PC-9 (cell line): Measurements from ENCODE around the gene HPCA. TPM values are rescaled to one million over a fixed set of nuclear protein-coding genes. Genes with fewer than 3 reads are reported as not detected.

Source experiments
- BruUV-seq: library from RNA; stranded (reverse); fragments of 400-500 nt; replicated peaks from 2 replicates; lab custom pipeline; 2021; lab: Mats Ljungman, UMichigan
- CTCF ChIA-PET: fragments of 300-600 bp; sonication (Branson Sonifier 250); formaldehyde crosslinking; loops from one replicate; lab custom pipeline; 2022; ENCODE audit warnings: antibody characterized with exemption; lab: Charles Lee
- POLR2A ChIA-PET: fragments of 300-600 bp; sonication (Branson Sonifier 250); formaldehyde crosslinking; loops from one replicate; lab custom pipeline; 2022; ENCODE audit warnings: antibody characterized with exemption; ENCODE audit not compliant: unreplicated experiment; lab: Charles Lee
- DNase-seq, 2 experiments: peaks; one replicate each; pipeline versions ENCODE4 v3.0.0 to v3.0.0-alpha.2; 2015 to 2022; ENCODE audit warnings: mixed read lengths in 1 of 2
- H2AFZ ChIP-seq: fragments of 200-600 bp; sonication (generic); 2 replicates; pipeline ENCODE4 v1.8.1; 2017; ENCODE audit warnings: antibody characterized with exemption
- H3F3A ChIP-seq: fragments of 200-600 bp; sonication (generic); 2 replicates; pipeline ENCODE4 v1.8.1; 2017; ENCODE audit warnings: antibody characterized with exemption, mild to moderate bottlenecking, low read depth; ENCODE audit not compliant: insufficient read depth
- H3K27ac ChIP-seq: fragments of 200-600 bp; sonication (generic); 2 replicates; pipeline ENCODE4 v1.6.1; 2016; ENCODE audit warnings: mixed run types
- H3K27me3 ChIP-seq: fragments of 200-600 bp; sonication (generic); 2 replicates; pipeline ENCODE4 v1.6.1; 2016; ENCODE audit warnings: low read depth, mixed run types; ENCODE audit not compliant: insufficient read depth
- H3K36me3 ChIP-seq: fragments of 200-600 bp; sonication (generic); 2 replicates; pipeline ENCODE4 v1.6.1; 2016; ENCODE audit warnings: low read depth, mixed run types
- H3K4me1 ChIP-seq: fragments of 200-600 bp; sonication (generic); replicated peaks from 2 replicates; pipeline ENCODE4 v1.6.1; 2016; ENCODE audit warnings: mixed run types; ENCODE audit not compliant: insufficient read depth
- H3K4me2 ChIP-seq: fragments of 200-600 bp; sonication (generic); 2 replicates; pipeline ENCODE4 v1.6.1; 2017; ENCODE audit warnings: mixed run types
- H3K4me3 ChIP-seq: fragments of 200-600 bp; sonication (generic); 2 replicates; pipeline ENCODE4 v1.6.1; 2016; ENCODE audit warnings: mixed run types
- H3K79me2 ChIP-seq: fragments of 200-600 bp; sonication (generic); 2 replicates; pipeline ENCODE4 v1.6.1; 2017; ENCODE audit warnings: low read depth, mixed run types
- H3K9me2 ChIP-seq: fragments of 200-600 bp; sonication (generic); 2 replicates; pipeline ENCODE4 v1.8.1; 2017; ENCODE audit warnings: mild to moderate bottlenecking; ENCODE audit not compliant: insufficient read depth
- H3K9me3 ChIP-seq: fragments of 200-600 bp; sonication (generic); 2 replicates; pipeline ENCODE4 v1.8.1; 2016; ENCODE audit warnings: low read depth; ENCODE audit not compliant: insufficient read depth
- H4K20me1 ChIP-seq: fragments of 200-600 bp; sonication (generic); 2 replicates; pipeline ENCODE4 v1.8.1; 2017; ENCODE audit not compliant: insufficient read depth
- CTCF ChIP-seq: fragments of 200-600 bp; sonication (generic); conservative IDR thresholded peaks from 2 replicates; pipeline ENCODE4 v1.6.1; 2017; ENCODE audit warnings: mixed run types, antibody characterized with exemption, mild to moderate bottlenecking, moderate library complexity
- EZH2 ChIP-seq: fragments of 200-600 bp; sonication (generic); IDR thresholded peaks from 2 replicates; pipeline ENCODE4 v1.8.0; 2017; ENCODE audit warnings: antibody characterized with exemption, low read depth
- intact Hi-C: fragments of 100-400 bp; cut with micrococcal nuclease; formaldehyde crosslinking; loops from one replicate; pipeline ENCODE4 v1.10.0; 2022; ENCODE audit not compliant: unreplicated experiment
- total RNA-seq: library from RNA; stranded (reverse); gene quantifications from 2 replicates; pipeline ENCODE4 v1.2.3, GENCODE V29; 2021

Gene HPCA
- total RNA-seq, 1 experiment from 2014 or later = not detected

DNA sequence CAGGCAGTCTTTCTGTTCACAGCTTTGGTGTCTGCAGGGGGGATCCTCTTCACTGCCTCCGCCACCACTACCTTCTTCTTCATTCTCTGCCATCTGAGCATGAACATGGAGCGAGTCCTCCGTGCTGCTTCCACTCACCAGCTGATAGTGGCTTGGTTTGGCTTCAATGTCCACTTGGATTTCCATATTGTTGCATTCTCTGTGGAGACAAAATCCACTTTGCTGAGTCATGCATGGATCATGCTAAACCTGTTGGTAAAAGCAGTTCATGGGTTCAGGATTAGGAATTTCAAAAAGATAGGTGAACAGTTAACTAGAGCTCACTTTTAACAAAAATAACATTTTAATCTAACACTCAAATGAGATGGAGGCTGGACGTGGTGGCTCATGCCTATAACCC, 50.8 kb downstream of the HPCA start:
- Histone ChIP-seq H3K4me1 (peaks cover 27% of the 10 kb centered on the region), H3F3A (peaks cover 25% of the 10 kb centered on the region), H3K36me3 (peaks cover 9% of the 10 kb centered on the region; the same call in 1 of the 2 replicates), H2AFZ (no peak overlapping the region), H3K9me3 (no peaks in the 10 kb centered on the region), H3K4me3 (no peak overlapping the region), H3K79me2 (no peaks in the 10 kb centered on the region), H3K27me3 (no peaks in the 10 kb centered on the region), H4K20me1 (no peaks in the 10 kb centered on the region), H3K9me2 (no peaks in the 10 kb centered on the region), H3K27ac (no peak overlapping the region), H3K4me2 (no peak overlapping the region)
- BruUV-seq = no TSS peak
- intact Hi-C loops = no loop called here
- DNase-seq = no peak
- CTCF ChIA-PET = interaction anchor here (0.6 kb wide), 1 partner anchor 519 kb away, joined by 5 read pairs; no protein-coding TSS in a partner anchor
- POLR2A ChIA-PET = interaction anchor here (0.6 kb wide), 1 partner anchor 28 kb away, joined by 5 read pairs; no protein-coding TSS in a partner anchor
- TF ChIP-seq EZH2 = no peak
- TF ChIP-seq CTCF = no peak

GRCh38 chr1:32939655-32940371, 53.5 kb downstream of the HPCA start:
- H3F3A ChIP-seq = peaks cover 12% of the 10 kb centered on the region
- H4K20me1 ChIP-seq = no peaks in the 10 kb centered on the region
- no peak overlapping the region for H3K4me2 ChIP-seq
- DNase-seq = peak in 1 of 2 experiments; percentile 79
- TF ChIP-seq EZH2 (no peak), CTCF (no peak)
- no peaks in the 10 kb centered on the region for H3K27me3 ChIP-seq
- H3K36me3 ChIP-seq = peaks cover 15% of the 10 kb centered on the region; the same call in 1 of the 2 replicates
- no peaks in the 10 kb centered on the region for H3K9me2 ChIP-seq
- ChIA-PET POLR2A (no interaction called here), CTCF (no interaction called here)
- H2AFZ ChIP-seq = no peak overlapping the region
- peaks cover 17% of the 10 kb centered on the region for H3K4me1 ChIP-seq
- no peak overlapping the region for H3K27ac ChIP-seq
- BruUV-seq = no TSS peak
- no peak overlapping the region for H3K4me3 ChIP-seq
- no peaks in the 10 kb centered on the region for H3K9me3 ChIP-seq
- intact Hi-C loops = no loop called here
- no peaks in the 10 kb centered on the region for H3K79me2 ChIP-seq

DNA sequence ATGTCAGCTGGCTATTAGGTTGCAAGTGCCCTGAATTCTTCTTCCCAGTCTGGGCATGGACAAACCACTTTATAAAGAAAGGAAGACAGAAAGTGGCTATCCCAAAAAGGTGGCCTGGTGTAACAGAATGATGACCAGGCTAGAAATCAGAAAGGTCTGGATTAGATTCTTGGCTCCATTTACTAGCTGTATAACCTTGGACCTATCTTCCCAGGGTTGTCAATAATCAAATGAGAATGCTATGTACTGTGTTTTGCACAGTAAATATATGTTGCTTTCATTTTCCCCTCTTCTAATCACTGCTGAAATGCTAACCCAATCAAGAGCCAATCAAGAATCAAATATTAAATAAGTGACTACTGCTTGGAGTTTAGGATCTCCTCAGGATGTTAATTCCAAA, 57.9 kb downstream of the HPCA start:
- no TSS peak for BruUV-seq
- POLR2A ChIA-PET = no interaction called here
- no peak for DNase-seq
- H3K4me1 ChIP-seq = peaks cover 13% of the 10 kb centered on the region
- H3K9me2 ChIP-seq = no peaks in the 10 kb centered on the region
- no peak overlapping the region for H3K4me3 ChIP-seq
- peaks cover 6% of the 10 kb centered on the region for H3F3A ChIP-seq
- no peaks in the 10 kb centered on the region for H3K79me2 ChIP-seq
- no peaks in the 10 kb centered on the region for H3K9me3 ChIP-seq
- H3K4me2 ChIP-seq = no peak overlapping the region
- CTCF ChIA-PET = interaction anchor here (0.7 kb wide), 1 partner anchor 498 kb away, joined by 5 read pairs; no protein-coding TSS in a partner anchor
- H4K20me1 ChIP-seq = no peaks in the 10 kb centered on the region
- no peaks in the 10 kb centered on the region for H3K27me3 ChIP-seq
- peaks cover 31% of the 10 kb centered on the region; the same call in 1 of the 2 replicates for H3K36me3 ChIP-seq
- intact Hi-C loops = no loop called here
- H3K27ac ChIP-seq = no peak overlapping the region
- no peak overlapping the region for H2AFZ ChIP-seq
- TF ChIP-seq EZH2 (no peak), CTCF (no peak)

Other genes with a start within 250 kb of the HPCA start
- gene ZBTB8OS, start 235.9 kb upstream of the HPCA start, total RNA-seq = 36.0 and 42.7 TPM in 2 replicates
- gene RBBP4, start 235.3 kb upstream of the HPCA start, total RNA-seq = 185 and 206 TPM in 2 replicates
- gene SYNC, start 183.7 kb upstream of the HPCA start, total RNA-seq = 2.1 and 2.8 TPM in 2 replicates
- 180 and 187 TPM in 2 replicates for gene YARS1, start 69.1 kb upstream of the HPCA start, total RNA-seq
- 42.4 and 47.0 TPM in 2 replicates for gene S100PBP, start 68.8 kb upstream of the HPCA start, total RNA-seq
- not detected in 2 replicates for gene FNDC5, start 15.6 kb upstream of the HPCA start, total RNA-seq
- 102 and 132 TPM in 2 replicates for gene TMEM54, start 14.9 kb downstream of the HPCA start, total RNA-seq
- 25.4 and 25.5 TPM in 2 replicates for gene RNF19B, start 78.3 kb downstream of the HPCA start, total RNA-seq
- gene AK2, start 150.4 kb downstream of the HPCA start, total RNA-seq = 191 and 232 TPM in 2 replicates
- 7.3 and 11.6 TPM in 2 replicates for gene AZIN2, start 194.7 kb downstream of the HPCA start, total RNA-seq